LHCN-M2 (cell line): ENCODE data around the gene PCSK6. TPM values are rescaled to one million over a fixed set of nuclear protein-coding genes. Genes with fewer than 3 reads are reported as not detected.
"Not testable (repeated sequence)": the region's sequence is repeated elsewhere in the genome, so short reads cannot be mapped to it uniquely, and the experiment has no call there.

Experiments
- DNase-seq: peaks from one replicate; pipeline ENCODE4 v3.0.0-alpha.2; 2012; ENCODE audit warnings: low read depth
- total RNA-seq: library from RNA; depleted of rRNA; stranded (reverse); fragments of >200 nt; gene quantifications from 2 replicates; pipeline ENCODE4 v1.2.3, GENCODE V29; 2014

Gene PCSK6
- total RNA-seq, 1 experiment from 2014 or later = 0.52 TPM

- DNase-seq = no peak
These were observed 179.4 kb downstream of the PCSK6 start for GRCh38 chr15:101310161-101310480.

GRCh38 chr15:101309436-101310160, 179.9 kb downstream of the PCSK6 start:
- no peak for DNase-seq

- DNase-seq = no peak
These were observed 180.7 kb downstream of the PCSK6 start for GRCh38 chr15:101308604-101309435.

- no peak for DNase-seq
These were observed 181.5 kb downstream of the PCSK6 start for GRCh38 chr15:101307897-101308603.

- DNase-seq = no peak
These were observed 182.2 kb downstream of the PCSK6 start for GRCh38 chr15:101307048-101307896.

GRCh38 chr15:101306341-101307047, 183.0 kb downstream of the PCSK6 start:
- no peak for DNase-seq

- DNase-seq = no peak
These were observed 183.7 kb downstream of the PCSK6 start for GRCh38 chr15:101305820-101306255.

GRCh38 chr15:101303408-101303807, 186.1 kb downstream of the PCSK6 start:
- no peak for DNase-seq

GRCh38 chr15:101296418-101297405, 192.8 kb downstream of the PCSK6 start:
- peak; percentile 8 for DNase-seq

- DNase-seq = peak; percentile 15
These were observed 193.8 kb downstream of the PCSK6 start for GRCh38 chr15:101295607-101296161.

- DNase-seq = peak; percentile 92
These were observed 194.5 kb downstream of the PCSK6 start, which contains the start of gene SNRPA1 for GRCh38 chr15:101294731-101295606. Gene SNRPA1 (minus strand): TSS chr15:101295248. CDS start chr15:101295178, 70 bp downstream.

GRCh38 chr15:101293122-101293521, 196.4 kb downstream of the PCSK6 start:
- DNase-seq = no peak

GRCh38 chr15:101288905-101289513, 200.5 kb downstream of the PCSK6 start:
- DNase-seq = peak; percentile 53

- not testable (repeated sequence) for DNase-seq
These were observed 202.2 kb downstream of the PCSK6 start for GRCh38 chr15:101287342-101287741.

- DNase-seq = no peak
These were observed 202.9 kb downstream of the PCSK6 start for GRCh38 chr15:101286471-101287114.

- no peak for DNase-seq
These were observed 205.6 kb downstream of the PCSK6 start for GRCh38 chr15:101283931-101284330.

GRCh38 chr15:101280007-101280406, 209.5 kb downstream of the PCSK6 start:
- DNase-seq = no peak
